HG03039 (cell line): ENCODE measurements around the gene MAGEF1.

Experiments used
- ATAC-seq: cut with Tn5 transposase; IDR thresholded peaks from one replicate; pipeline ENCODE4 v1.9.1; 2021; ENCODE audit warnings: mild to moderate bottlenecking, moderate library complexity; ENCODE audit not compliant: unreplicated experiment

Gene MAGEF1

GRCh38 chr3:184693011-184693975, 18.6 kb downstream of the MAGEF1 start:
- no peak for ATAC-seq

DNA sequence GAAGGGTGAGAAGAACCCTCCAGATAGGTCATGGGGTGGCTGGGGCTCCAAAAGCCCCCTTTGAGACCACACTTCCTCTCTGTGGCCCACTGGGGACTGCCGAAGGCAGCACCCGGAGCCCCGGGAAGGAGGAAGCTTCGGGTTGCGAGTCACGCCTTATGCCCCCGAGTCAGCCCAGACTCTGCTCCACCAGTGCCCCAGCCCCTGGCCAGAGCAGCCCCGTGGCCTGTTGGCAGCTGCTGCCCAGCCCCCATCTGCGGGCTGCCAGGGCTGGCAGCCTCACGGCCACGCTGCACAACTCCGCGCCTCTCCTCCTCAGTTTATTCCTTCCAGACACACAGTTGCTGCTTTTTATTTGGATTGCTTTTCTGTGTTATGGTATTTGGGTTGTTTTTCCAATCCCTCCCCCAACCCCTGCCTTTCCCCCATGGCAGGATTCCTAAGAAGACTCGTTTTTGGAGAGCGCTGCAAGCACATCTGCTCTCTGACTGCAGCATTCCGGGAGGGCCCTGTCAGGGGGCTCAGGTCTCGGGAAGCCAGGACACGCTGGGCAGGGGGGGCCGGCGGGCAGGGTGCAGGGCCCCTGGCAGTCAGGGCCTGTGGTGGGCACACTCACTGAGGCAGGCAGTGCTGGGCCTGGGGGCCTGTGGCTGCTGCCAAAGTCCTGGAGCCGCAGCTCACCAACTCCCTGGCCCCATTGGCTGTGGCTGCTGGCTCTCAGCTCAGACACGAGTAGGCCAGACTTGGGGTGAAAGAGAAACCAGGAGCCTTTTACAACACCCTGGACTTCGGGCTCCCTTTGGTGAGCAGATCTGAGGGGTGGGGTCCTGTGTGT, 20.2 kb downstream of the MAGEF1 start:
- ATAC-seq, result no peak

- no peak for ATAC-seq
Measured at GRCh38 chr3:184690192-184690883, 21.5 kb downstream of the MAGEF1 start.

DNA sequence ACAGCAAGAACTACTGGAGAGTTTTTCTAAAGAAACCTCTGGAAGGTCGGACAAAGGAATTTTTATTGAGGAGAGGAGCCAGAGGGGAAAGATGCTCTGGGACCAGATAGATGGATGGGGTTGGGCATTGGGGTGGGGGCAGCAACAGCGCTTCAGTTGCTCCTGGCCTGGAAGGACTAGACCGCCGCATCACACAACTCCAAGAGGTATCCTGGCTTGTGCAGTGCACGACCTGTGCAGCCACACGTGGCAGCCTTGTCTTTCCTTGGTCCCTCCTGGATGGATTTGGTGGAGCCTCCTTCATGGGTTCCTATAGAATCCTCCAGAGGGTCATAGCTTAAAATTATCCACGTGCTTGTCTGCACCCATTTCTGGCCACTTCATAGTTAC, 23.0 kb downstream of the MAGEF1 start:
- ATAC-seq, result no peak

DNA sequence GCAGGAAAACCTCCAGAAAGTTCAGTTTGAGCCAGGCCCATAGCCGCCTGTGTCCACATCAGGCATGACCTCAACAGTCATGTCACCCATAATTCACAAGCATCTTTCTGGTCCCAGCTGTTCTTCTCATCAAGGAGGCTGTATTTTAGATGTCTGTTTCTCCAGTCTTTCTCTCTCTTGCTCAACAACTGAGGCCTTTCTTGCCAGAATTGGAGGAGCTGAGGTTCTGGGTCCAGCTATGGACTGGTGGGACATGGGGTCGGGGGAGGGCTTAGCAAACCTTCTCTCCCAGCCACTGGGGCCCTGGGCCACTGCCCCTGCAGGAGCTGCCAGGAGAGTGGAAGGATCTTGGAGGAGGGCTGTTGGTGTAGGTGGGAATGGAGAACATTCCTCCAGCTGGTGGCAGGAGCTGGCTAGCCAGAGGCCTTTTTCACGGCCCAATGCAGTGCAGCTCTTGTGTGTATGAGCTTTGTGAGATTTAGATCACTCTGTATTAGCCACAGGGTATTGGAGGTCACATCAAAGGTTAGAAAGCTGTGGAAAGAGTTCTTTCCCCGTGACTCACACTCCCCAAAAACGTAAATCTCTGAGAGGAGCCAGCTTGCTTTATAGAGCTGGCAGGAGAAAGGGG, 23.5 kb downstream of the MAGEF1 start:
- ATAC-seq, result no peak

DNA sequence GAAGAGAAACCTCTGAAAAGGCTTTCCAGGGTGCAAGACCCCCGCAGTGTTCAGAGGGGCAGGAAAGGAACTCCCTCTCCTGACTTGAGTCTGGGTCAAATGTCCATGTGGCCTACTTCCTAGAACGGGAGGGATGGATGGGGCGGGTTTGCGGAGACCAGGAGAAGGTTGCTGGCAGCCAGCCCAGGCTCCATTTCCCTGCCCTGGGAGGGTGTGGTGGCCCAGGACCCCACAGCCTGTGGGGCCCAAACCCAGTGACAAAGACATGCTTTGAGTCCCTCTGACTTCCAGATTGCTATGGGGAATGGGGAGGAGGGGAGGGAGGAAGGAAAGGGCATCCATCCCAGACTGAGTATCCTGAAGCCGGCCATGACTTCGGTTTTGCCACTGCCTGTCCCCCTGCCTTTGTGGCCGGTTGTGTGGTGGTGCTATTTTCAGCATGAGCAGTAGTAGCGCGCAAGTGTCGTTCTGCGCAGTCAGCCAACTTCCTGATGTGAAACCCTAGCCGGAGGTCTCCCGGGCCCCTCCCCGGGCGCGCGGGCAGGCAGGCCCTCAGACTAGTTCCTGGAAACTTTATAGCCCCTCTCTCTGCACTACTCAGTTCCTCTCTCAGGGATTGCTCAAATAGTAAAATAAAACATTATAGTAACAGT, 24.4 kb downstream of the MAGEF1 start:
- ATAC-seq, result no peak

DNA sequence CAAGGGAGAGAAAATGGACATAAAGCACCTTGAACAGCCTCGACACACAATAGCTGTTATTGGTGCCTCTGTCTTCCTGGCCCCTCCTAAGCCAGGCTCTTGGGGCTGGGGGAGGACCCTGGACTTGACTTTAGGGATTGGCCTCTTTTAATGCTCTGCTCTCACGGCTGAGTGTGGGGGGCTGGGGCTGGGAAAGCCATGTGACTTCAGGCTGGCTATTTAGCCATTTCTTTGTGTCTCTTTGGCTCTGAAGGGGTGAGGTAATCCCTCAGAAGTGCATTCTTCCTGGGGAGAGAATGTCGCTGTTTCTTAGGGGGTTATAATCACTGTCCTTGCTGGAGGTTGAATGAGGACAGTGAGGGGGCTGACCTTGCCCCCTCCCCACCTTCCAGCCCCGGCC, 26.2 kb downstream of the MAGEF1 start:
- ATAC-seq, result no peak

GRCh38 chr3:184685055-184685454, 26.8 kb downstream of the MAGEF1 start:
- ATAC-seq, result no peak

GRCh38 chr3:184683900-184684560, 27.8 kb downstream of the MAGEF1 start:
- no peak for ATAC-seq

DNA sequence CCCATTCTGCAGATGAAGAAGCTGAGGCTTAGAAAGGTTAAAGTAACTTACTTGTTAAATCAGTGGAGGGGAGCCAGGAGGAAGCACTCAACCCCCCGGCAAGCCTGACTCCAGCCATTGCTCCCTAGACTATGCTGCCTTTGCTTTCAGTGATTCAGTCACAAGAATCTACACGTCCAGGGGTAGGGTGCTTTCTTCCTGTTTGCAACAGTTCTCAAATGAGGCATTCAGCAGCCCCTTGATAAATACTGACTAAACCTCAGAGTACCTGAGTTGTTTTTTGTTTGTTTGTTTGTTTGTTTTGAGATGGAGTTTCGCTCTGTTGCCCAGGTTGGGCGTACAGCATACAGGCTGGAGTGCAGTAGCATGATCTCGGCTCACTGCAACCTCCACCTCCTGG, 28.6 kb downstream of the MAGEF1 start:
- ATAC-seq, result no peak

DNA sequence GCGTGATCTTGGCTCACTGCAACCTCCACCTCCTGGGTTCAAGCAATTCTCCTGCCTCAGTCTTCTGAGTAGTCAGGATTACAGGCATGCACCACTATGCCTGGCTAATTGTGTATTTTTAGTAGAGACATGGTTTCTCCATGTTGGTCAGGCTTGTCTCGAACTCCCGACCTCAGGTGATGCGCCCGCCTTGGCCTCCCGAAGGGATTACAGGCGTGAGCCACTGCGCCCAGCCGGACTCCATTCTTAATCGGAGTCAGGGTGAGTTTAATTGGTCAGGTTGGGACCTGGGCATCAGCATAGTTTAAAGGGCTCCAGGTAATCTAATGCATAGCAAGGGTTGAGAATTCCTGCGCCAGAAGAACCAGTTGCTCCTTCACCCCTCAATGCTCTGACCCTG, 29.2 kb downstream of the MAGEF1 start:
- ATAC-seq, result no peak

GRCh38 chr3:184680385-184681345, 31.2 kb downstream of the MAGEF1 start:
- ATAC-seq, result no peak

- ATAC-seq, result no peak
Measured at GRCh38 chr3:184679056-184679816, 32.6 kb downstream of the MAGEF1 start.

DNA sequence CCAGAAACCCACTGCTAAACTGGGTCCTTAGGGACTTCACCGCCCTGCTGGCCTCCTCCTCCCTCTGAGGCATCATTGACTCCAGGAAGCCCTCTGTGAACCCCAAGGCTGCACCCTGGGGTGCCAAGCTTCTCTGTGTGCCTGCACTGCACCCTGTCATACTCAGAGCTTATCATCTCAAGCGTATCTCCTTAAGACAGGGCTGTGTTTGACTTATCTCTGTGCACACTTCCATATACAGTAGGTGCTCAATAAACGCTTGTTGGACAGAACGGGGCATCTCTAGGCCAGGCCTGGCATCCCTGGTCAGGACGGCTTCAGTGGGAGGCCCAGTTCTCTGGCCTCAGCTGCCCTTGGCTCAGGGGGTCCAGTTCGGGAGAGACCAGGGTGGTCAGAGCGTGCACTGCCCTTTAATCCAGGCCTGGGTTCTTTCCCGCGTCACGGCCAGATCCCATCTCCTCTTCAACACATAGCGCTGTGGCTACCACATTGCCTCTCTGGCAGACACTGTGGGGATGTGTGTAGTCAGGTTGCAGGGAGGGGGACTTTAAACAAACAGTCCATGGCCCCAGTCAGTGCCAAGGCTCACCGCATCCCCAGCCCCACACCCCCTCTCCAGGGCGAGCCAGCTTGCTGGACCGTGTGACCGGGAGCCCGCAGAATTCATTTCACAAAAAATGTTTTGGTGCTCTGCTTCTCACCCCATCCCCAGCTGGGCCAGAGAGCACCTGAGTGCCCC, 33.4 kb downstream of the MAGEF1 start:
- no peak for ATAC-seq

DNA sequence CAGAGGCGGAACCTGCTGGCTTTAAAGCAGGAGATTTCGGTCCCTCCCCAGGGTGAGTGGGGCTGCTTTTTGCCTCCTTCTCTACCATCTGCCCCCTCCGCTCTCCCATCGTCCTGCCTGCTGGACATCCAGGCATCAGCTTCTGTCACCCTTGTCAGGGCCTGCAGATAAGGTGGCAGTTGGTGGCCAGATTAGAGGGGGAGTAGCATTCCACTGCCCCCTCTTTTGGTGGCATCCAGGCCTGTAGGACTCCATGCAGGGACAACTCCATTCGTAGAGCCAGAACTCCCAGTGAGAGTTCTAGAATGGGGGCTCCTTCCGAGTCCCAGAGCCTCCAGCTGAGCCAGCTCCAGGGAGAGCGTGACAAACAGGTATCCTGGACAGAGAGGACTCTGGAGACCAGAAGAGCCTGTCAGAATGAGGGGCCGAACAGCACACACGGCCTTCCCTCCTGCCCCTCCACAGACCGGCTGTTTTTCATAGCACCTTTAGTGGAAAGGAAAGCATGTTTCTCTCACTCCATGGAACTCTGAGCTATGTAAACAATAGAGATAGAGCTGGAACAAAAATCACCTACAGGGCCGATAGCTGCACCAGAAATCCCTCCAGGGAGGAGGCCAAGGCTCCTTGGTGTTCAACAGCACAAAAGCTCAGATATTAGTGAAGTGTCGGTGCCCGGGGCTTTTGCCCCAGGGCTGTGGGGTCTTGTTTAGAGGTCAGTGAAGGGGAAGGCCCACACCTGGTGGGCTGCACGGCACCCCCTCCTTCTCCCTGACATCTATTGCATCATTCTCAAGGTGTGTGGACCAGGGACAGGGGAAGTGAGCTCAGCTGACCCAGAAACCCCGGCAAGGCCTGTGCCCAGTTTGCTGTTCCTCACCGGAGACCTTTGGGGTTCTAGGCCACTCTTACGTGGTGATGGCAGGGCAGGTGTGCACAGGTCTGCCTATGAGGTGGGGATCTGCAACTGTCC, 34.2 kb downstream of the MAGEF1 start:
- no peak for ATAC-seq

DNA sequence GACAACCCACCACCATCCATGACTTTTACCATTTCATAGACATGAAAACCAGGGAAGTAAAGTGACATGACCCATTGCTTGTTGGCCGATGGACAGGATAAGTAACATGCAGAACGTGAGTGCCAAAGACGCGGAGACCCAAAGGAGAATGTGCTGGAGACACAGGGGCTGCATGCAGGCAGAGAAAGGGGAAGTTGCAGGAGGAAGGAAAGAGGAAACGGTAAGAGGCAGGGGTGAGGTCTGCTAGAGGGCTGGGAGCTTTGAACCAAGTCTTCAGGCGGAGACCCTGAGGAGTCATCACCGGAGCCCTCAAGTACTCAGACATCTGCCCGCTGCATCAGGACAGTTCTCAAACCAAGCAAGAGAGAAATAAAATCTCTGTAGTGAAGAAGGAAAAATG, 34.9 kb downstream of the MAGEF1 start:
- ATAC-seq, result no peak
